IPS-20b (cell line): ENCODE data around the gene HEG1.

ENCODE experiments used
- H3K27ac ChIP-seq: one replicate; pipeline ENCODE4 v1.5.1; 2013; ENCODE audit warnings: low read length
- H3K27me3 ChIP-seq: 2 replicates; pipeline ENCODE4 v1.6.1; 2013; ENCODE audit warnings: mild to moderate bottlenecking, low read length, inconsistent platforms; ENCODE audit not compliant: insufficient read depth
- H3K36me3 ChIP-seq: 2 replicates; pipeline ENCODE4 v1.6.1; 2013; ENCODE audit warnings: low read depth, mild to moderate bottlenecking, inconsistent platforms, low read length, moderate library complexity; ENCODE audit not compliant: insufficient read depth
- H3K4me1 ChIP-seq: 2 replicates; pipeline ENCODE4 v1.6.1; 2013; ENCODE audit warnings: mild to moderate bottlenecking, control low read depth, inconsistent platforms, low read length, moderate library complexity; ENCODE audit not compliant: insufficient read depth
- H3K4me3 ChIP-seq: 2 replicates; pipeline ENCODE4 v1.5.1; 2013; ENCODE audit warnings: mild to moderate bottlenecking, low read length, inconsistent platforms
- H3K9ac ChIP-seq: 2 replicates; pipeline ENCODE4 v1.6.1; 2013; ENCODE audit warnings: low read depth, mild to moderate bottlenecking, inconsistent platforms, low read length, moderate library complexity
- H3K9me3 ChIP-seq: 2 replicates; pipeline ENCODE4 v1.6.1; 2013; ENCODE audit warnings: mild to moderate bottlenecking, low read depth, low read length, inconsistent platforms; ENCODE audit not compliant: insufficient read depth

The HEG1 gene, protein sequence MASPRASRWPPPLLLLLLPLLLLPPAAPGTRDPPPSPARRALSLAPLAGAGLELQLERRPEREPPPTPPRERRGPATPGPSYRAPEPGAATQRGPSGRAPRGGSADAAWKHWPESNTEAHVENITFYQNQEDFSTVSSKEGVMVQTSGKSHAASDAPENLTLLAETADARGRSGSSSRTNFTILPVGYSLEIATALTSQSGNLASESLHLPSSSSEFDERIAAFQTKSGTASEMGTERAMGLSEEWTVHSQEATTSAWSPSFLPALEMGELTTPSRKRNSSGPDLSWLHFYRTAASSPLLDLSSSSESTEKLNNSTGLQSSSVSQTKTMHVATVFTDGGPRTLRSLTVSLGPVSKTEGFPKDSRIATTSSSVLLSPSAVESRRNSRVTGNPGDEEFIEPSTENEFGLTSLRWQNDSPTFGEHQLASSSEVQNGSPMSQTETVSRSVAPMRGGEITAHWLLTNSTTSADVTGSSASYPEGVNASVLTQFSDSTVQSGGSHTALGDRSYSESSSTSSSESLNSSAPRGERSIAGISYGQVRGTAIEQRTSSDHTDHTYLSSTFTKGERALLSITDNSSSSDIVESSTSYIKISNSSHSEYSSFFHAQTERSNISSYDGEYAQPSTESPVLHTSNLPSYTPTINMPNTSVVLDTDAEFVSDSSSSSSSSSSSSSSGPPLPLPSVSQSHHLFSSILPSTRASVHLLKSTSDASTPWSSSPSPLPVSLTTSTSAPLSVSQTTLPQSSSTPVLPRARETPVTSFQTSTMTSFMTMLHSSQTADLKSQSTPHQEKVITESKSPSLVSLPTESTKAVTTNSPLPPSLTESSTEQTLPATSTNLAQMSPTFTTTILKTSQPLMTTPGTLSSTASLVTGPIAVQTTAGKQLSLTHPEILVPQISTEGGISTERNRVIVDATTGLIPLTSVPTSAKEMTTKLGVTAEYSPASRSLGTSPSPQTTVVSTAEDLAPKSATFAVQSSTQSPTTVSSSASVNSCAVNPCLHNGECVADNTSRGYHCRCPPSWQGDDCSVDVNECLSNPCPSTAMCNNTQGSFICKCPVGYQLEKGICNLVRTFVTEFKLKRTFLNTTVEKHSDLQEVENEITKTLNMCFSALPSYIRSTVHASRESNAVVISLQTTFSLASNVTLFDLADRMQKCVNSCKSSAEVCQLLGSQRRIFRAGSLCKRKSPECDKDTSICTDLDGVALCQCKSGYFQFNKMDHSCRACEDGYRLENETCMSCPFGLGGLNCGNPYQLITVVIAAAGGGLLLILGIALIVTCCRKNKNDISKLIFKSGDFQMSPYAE (N-terminal part only)

DNA sequence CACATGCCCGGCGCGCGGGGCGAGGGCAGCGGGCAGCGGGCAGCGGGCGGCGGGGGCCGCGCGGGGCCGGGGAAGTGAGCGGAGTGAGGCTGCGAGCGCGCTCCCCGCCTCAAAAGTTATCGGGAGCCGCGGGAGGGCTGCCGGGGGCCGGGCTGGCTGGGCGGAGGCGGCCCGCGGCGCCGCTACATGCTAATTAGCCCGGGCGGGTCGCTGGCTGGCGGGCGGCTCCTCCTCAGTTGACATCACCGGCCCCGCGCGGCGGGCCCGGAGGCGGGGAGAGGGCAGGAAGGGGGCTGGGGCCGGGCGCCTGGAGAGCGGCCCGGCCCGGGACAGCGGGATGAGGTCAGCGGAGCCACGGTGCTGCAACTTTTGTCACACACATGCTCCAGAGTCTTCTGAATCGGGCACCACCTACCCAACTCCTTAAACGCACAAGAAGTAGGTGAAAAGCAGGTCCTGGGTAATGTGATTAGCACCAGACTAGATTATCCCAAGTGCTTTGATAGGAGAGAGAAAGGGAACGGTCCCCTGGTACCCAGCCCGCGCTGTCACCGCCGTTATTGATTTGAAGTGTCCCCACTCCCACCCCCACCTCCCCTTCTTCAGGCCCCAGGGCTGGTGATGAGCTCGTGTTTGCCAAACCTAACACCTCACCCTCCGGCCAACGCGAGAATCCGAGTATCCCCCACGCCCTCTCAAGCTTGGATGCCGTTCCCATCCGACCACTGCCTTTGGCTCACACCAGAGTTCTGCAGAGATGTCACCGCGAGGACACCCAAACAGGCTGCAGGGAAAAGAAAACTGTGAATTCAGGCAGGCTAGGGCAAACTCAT is at the start of gene HEG1:
TSS of gene HEG1 (minus strand) at position 85 of the 833 bp plus-strand sequence. CDS start 107 bp downstream, outside the sequence.
- no peaks in the 10 kb centered on the region for H3K36me3 ChIP-seq
- H3K9me3 ChIP-seq: no peaks in the 10 kb centered on the region
- H3K27ac ChIP-seq: no peak within 1 kb of the TSS
- H3K4me3 ChIP-seq: peak within 1 kb of the TSS; percentile 86
- peak within 1 kb of the TSS; percentile 71; the same call in 1 of the 2 replicates for H3K9ac ChIP-seq
- peaks cover 41% of the 10 kb centered on the region for H3K4me1 ChIP-seq
- H3K27me3 ChIP-seq: peaks cover 55% of the 10 kb centered on the region

DNA sequence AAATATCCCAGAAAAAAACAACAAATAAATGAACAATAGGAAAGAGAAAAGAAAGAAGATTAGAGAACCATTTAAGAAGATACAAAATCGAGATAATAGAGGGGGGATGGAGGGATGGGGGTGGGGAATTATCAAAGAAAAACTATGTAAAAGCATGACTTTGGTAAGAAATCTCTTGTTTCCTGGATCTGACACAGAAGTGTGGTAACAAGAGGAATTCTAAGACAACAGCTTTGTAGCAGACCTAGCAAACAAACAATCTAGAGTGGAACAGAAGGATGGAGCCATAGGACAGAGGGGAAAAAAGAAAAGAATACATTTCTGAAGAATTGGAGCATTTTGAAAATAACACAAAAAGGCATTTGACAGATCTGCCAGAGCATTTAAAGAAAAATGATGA is 49.3 kb upstream of the HEG1 start:
- Histone ChIP-seq H3K9me3 (no peaks in the 10 kb centered on the region), H3K27me3 (no peaks in the 10 kb centered on the region), H3K27ac (no peak overlapping the region), H3K9ac (no peak overlapping the region), H3K4me1 (no peaks in the 10 kb centered on the region), H3K36me3 (peaks cover 4% of the 10 kb centered on the region; the same call in 1 of the 2 replicates), H3K4me3 (no peak overlapping the region)

DNA sequence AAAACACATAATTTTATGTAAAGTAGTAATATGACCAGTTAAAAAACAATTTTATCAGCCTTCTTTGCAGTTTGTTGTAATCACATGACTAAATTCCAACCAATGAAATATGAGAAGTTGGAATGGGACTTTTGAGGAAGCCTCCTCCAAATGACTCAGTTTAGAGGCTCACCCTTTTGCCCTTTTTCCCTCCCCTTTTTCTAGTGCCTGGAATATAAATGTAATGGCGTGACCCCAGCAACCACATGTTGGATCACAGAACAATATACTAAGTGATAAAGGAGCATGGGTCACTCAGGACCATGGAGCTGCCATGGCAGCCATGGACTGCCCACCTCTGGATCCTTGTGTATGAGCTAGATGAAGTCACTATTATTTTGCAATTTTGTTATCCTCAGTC is 48.8 kb upstream of the HEG1 start:
- Histone ChIP-seq H3K9me3 (no peaks in the 10 kb centered on the region), H3K27ac (no peak overlapping the region), H3K9ac (no peak overlapping the region), H3K4me3 (no peak overlapping the region), H3K36me3 (peaks cover 4% of the 10 kb centered on the region; the same call in 1 of the 2 replicates), H3K27me3 (no peaks in the 10 kb centered on the region), H3K4me1 (no peaks in the 10 kb centered on the region)

DNA sequence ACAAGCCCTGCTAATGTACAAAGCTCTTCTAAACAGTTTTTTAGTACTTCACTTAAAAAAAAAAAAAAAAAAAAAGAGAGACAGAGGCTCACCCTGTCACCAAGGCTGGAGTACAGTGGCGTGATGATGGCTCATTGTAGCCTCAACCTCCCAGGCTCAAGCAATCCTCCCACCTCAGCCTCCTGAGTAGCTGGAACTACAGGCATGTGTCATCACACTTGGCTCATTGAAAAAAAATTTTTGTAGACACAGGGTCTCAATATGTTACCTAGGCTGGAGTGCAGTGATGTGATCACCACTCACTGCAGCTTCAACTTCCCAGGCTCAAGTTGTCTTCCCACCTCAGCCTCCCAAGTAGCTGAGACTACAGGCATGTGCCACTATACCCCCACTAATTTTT is 47.6 kb upstream of the HEG1 start:
- H3K27me3 ChIP-seq: no peaks in the 10 kb centered on the region
- peaks cover 4% of the 10 kb centered on the region; the same call in 1 of the 2 replicates for H3K36me3 ChIP-seq
- H3K9me3 ChIP-seq: no peaks in the 10 kb centered on the region
- H3K4me3 ChIP-seq: no peak overlapping the region
- peaks cover 4% of the 10 kb centered on the region for H3K4me1 ChIP-seq
- no peak overlapping the region for H3K27ac ChIP-seq
- H3K9ac ChIP-seq: no peak overlapping the region

DNA sequence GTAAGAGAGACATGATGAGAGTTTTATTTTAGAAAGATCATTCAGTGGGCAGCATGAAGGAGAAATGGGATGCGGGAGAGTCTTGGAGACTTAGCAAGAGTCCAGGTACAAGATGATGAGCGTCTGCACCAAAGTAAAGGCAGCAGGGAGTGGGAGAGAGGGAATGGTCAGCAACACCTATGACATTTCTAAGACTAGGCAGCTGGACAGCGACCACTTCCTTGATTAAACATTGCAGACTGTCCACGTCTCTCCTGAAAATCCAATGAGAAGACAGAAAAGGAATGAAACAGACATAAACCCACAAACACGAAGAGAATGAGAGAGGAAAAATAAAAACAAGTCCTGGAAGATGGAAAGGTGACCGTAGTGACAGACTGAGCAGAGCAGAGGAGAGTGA is 46.7 kb upstream of the HEG1 start:
- Histone ChIP-seq H3K9me3 (no peaks in the 10 kb centered on the region), H3K27ac (no peak overlapping the region)

DNA sequence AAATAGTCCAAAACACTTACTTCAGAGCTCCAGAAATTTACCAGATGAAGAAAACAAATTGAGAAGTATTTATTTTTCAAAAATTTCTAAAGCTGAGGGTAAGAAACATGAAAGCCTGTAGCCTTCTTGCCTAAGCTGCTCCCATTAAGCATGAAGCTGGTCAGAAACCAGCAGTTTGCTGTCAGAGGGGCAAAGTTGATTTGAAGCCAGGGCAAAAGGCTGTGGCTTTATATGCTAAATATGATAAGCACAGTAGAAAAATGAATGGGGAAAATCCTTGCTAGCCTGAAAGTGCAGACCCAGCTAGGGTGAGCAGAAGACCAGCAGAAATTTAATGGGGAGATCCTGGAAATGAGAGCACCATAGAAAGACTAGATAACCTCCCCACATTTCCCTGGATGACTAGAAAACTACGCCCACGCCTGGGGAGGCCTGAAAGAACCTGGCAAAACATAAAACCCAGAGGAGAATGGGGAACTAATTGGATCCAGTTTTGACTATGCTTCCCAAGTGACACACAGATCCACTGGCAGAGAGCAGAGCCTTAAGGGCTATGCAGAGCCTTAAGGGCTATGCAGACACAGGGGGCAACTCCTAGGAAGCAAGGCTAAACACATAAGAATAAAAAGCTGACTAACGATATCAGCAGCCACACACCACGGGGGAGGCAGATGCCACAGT is 43.0 kb upstream of the HEG1 start:
- Histone ChIP-seq H3K9me3 (no peaks in the 10 kb centered on the region), H3K27me3 (no peaks in the 10 kb centered on the region), H3K27ac (peak overlapping the region; percentile 23), H3K36me3 (no peaks in the 10 kb centered on the region), H3K9ac (no peak overlapping the region; the same call in 1 of the 2 replicates), H3K4me1 (peaks cover 4% of the 10 kb centered on the region), H3K4me3 (no peak overlapping the region)

More for the DNA sequence above, 46.7 kb upstream of the HEG1 start:
- H3K27me3 ChIP-seq: no peaks in the 10 kb centered on the region
- H3K36me3 ChIP-seq: peaks cover 4% of the 10 kb centered on the region; the same call in 1 of the 2 replicates
- no peak overlapping the region for H3K9ac ChIP-seq
- H3K4me1 ChIP-seq: peaks cover 4% of the 10 kb centered on the region
- no peak overlapping the region for H3K4me3 ChIP-seq

DNA sequence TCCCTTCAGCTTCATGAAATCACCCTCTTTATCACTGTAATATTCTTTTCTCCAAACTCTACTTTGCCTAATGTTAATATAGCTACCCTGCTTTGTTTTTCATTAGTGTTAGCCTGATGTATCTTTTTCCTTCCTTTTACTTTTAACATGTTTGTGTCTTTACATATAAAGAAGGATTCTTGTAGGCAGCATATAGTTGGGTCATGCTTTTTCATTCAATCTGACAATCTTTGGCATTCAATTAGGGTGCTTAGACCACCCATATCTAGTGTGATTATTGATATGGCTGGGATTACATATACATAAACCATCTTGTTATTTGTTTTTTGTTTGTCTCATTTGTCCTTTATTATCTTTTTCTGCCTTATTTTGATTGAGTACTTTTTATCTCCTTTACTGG is 34.9 kb upstream of the HEG1 start:
- Histone ChIP-seq H3K4me1 (no peaks in the 10 kb centered on the region), H3K9ac (no peak overlapping the region), H3K4me3 (no peak overlapping the region), H3K27me3 (no peaks in the 10 kb centered on the region), H3K9me3 (no peaks in the 10 kb centered on the region), H3K27ac (no peak overlapping the region), H3K36me3 (no peaks in the 10 kb centered on the region; the same call in 1 of the 2 replicates)

DNA sequence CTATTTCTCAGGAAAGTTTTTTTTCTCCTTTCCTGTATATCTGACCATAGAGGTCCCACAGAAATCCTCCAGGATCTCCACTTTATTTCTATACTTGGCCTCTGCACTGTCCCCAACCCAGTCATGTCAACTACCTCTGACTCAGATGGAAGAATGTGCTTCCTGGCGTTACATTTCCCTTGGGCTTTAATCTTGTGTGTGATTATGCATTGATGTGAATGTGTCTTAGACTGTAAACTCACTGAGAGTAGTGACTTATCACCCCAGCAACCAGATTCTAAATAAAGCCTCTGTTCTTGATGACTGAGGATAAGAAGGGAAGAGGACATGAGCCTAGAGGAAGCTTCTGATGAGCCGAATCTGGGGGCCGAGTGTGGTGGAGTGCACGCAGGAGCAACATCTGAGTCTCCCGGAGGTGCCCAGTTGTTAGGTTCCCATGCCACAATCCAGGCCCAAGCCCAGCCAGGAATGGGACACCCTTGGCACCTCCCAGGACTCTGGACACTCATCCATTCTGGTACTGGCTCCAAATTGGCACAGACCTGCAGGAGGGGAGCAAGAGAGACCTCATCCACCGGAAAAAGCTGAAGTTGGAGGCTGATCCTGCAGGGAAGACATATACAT is 32.1 kb upstream of the HEG1 start:
- H3K27ac ChIP-seq: no peak overlapping the region
- no peaks in the 10 kb centered on the region for H3K27me3 ChIP-seq
- no peak overlapping the region for H3K9ac ChIP-seq
- no peaks in the 10 kb centered on the region; the same call in 1 of the 2 replicates for H3K36me3 ChIP-seq
- H3K9me3 ChIP-seq: no peaks in the 10 kb centered on the region
- H3K4me3 ChIP-seq: no peak overlapping the region
- no peaks in the 10 kb centered on the region for H3K4me1 ChIP-seq

DNA sequence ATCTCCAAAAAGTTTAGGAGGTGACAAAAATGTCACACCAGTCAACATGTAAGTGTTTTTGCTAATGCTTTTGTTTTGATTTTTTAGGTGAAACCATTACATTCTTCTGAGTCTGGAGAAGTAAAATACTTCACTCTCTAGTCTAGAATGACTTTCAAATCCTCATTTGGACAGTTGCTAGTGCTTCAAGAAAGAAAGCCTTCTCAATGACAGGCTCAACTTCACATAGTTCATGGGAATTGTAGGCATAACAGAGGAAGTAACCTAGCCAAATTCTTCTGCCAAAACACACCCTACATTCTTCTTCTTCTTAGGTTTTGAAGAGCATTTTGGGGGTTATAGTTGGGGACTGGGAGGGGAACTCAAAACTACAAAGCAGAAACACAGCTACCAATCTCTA is 29.4 kb upstream of the HEG1 start:
- Histone ChIP-seq H3K27me3 (no peaks in the 10 kb centered on the region), H3K27ac (no peak overlapping the region), H3K9me3 (no peaks in the 10 kb centered on the region), H3K9ac (no peak overlapping the region), H3K4me3 (no peak overlapping the region), H3K36me3 (peaks cover 4% of the 10 kb centered on the region), H3K4me1 (no peaks in the 10 kb centered on the region)

DNA sequence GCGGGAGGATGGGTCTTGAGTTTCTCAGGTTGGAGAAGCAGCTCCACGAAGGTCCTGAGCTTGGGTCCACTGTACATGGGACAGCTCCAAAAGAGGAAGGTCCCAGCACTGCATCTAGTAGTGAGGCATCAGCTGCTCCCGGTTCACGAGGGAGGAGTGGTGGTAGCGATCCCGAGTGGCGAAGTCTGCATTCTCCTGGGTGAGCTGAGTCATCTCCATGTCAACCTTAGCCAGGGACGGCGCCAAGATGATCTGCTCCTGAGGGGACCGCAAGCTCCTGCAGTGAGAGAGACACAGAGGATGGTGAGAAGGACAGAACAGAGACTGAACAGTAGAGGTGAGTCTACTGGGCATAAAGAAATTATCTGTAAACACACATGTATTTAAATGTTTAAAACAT is 28.0 kb upstream of the HEG1 start:
- Histone ChIP-seq H3K9me3 (no peaks in the 10 kb centered on the region), H3K4me1 (no peaks in the 10 kb centered on the region), H3K9ac (no peak overlapping the region), H3K36me3 (peaks cover 4% of the 10 kb centered on the region), H3K4me3 (no peak overlapping the region), H3K27me3 (no peaks in the 10 kb centered on the region), H3K27ac (no peak overlapping the region)
